BJ (cell line): ENCODE measurements around the gene SCN10A. TPM values are rescaled to one million over a fixed set of nuclear protein-coding genes. Genes with fewer than 3 reads are reported as not detected.

ENCODE experiments used
- CTCF ChIA-PET: fragments of 350-600 bp; formaldehyde crosslinking; extraction: SDS; loops from one replicate; lab custom pipeline; 2021; ENCODE audit warnings: antibody characterized with exemption, inconsistent platforms; lab: Yijun Ruan, JAX
- POLR2A ChIA-PET: fragments of 300-600 bp; sonication (Branson Sonifier 250); formaldehyde crosslinking; extraction: SDS; loops from one replicate; lab custom pipeline; 2021; ENCODE audit warnings: antibody characterized with exemption; lab: Charles Lee
- DNase-seq: peaks from one replicate; pipeline ENCODE4 v3.0.0-alpha.2; 2011; ENCODE audit warnings: low read depth
- H3K27me3 ChIP-seq: 2 replicates; pipeline ENCODE4 v1.6.0; 2011; ENCODE audit warnings: low read length; ENCODE audit not compliant: control insufficient read depth, insufficient read depth
- H3K36me3 ChIP-seq: 2 replicates; pipeline ENCODE4 v1.5.1; 2011; ENCODE audit warnings: low read length; ENCODE audit not compliant: control insufficient read depth, insufficient read depth
- H3K4me3 ChIP-seq: 2 replicates; pipeline ENCODE4 v1.5.1; 2011; ENCODE audit warnings: low read depth, mild to moderate bottlenecking, control low read depth, low read length
- polyA plus RNA-seq: library from polyadenylated mRNA; depleted of rRNA; stranded (reverse); fragments of >200 nt; gene quantifications from 2 replicates; pipeline ENCODE4 v1.2.3, GENCODE V29; 2011
- TF ChIP-seq, protein P1 (sequence below): IDR thresholded peaks from 2 replicates; pipeline ENCODE4 v1.5.1; 2011; ENCODE audit warnings: low read depth, mild to moderate bottlenecking, control low read depth, inconsistent platforms, low read length, moderate library complexity; ENCODE audit not compliant: insufficient read depth

Gene SCN10A
- polyA plus RNA-seq, 1 experiment: not detected

DNA sequence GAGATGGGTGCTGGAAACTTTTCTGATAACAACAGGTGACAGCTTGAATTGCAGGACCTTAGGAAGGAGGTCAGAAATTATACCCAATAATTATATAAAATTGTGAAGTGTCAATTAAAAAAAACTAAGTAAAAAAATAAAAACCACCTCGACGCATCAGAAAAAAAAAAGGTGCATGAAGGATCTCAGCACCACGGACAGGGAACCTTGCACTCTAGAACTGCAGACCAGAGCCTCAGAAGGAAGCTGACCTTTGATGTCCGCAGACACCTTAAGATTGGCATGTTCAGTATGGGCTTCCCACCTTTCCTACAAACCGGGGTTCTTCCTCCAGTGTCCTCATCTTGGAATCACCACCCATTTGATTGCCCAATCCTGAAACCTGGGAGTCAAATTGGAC is 60.9 kb downstream of the SCN10A start:
- TF ChIP-seq, protein P1, sequence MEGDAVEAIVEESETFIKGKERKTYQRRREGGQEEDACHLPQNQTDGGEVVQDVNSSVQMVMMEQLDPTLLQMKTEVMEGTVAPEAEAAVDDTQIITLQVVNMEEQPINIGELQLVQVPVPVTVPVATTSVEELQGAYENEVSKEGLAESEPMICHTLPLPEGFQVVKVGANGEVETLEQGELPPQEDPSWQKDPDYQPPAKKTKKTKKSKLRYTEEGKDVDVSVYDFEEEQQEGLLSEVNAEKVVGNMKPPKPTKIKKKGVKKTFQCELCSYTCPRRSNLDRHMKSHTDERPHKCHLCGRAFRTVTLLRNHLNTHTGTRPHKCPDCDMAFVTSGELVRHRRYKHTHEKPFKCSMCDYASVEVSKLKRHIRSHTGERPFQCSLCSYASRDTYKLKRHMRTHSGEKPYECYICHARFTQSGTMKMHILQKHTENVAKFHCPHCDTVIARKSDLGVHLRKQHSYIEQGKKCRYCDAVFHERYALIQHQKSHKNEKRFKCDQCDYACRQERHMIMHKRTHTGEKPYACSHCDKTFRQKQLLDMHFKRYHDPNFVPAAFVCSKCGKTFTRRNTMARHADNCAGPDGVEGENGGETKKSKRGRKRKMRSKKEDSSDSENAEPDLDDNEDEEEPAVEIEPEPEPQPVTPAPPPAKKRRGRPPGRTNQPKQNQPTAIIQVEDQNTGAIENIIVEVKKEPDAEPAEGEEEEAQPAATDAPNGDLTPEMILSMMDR: no peak
- Histone ChIP-seq H3K27me3 (0 out of 2 replicates have a peak, but pooled peaks cover 1% of the 10 kb centered on the region), H3K4me3 (no peak overlapping the region), H3K36me3 (no peaks in the 10 kb centered on the region)
- CTCF ChIA-PET: no interaction called here
- DNase-seq: no peak
- POLR2A ChIA-PET: no interaction called here

- POLR2A ChIA-PET: no interaction called here
These were observed 69.4 kb downstream of the SCN10A start for GRCh38 chr3:38746641-38747040.

DNA sequence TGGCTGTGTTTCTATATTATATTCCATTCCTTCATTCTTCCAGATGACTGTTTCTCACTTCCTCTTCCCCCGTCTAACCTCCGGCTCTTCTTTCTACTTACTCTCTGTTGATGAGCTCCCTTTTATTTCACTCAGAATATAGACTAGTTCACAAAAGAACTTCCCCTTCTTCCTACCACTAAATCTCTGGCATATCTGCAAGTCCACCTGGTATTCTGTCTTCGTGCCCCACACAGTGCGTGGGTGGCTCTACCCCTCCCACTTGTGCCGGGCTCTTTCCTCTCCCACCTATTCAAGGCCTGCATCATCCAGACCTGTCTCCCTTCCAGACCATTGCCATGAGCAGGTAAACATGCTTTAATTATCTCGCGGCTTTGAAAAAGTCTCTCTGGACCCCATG is 73.0 kb downstream of the SCN10A start:
- ChIA-PET POLR2A (no interaction called here), CTCF (interaction anchor here (0.6 to 2.8 kb wide), 2 partner anchors 101 to 241 kb away, joined by 3 to 11 read pairs; no protein-coding TSS in a partner anchor)
- no peak for DNase-seq
- TF ChIP-seq, protein P1: no peak
- no peak overlapping the region for H3K4me3 ChIP-seq
- H3K27me3 ChIP-seq: 0 out of 2 replicates have a peak, but pooled peaks cover 1% of the 10 kb centered on the region
- H3K36me3 ChIP-seq: no peaks in the 10 kb centered on the region

More at GRCh38 chr3:38746641-38747040, 69.4 kb downstream of the SCN10A start:
- H3K4me3 ChIP-seq: no peak overlapping the region
- H3K27me3 ChIP-seq: 0 out of 2 replicates have a peak, but pooled peaks cover 3% of the 10 kb centered on the region
- CTCF ChIA-PET: no interaction called here
- TF ChIP-seq, protein P1: no peak
- DNase-seq: no peak
- H3K36me3 ChIP-seq: no peaks in the 10 kb centered on the region

- Histone ChIP-seq H3K4me3 (no peak overlapping the region), H3K27me3 (0 out of 2 replicates have a peak, but pooled peaks cover 1% of the 10 kb centered on the region), H3K36me3 (no peaks in the 10 kb centered on the region)
- DNase-seq: no peak
- ChIA-PET POLR2A (no interaction called here), CTCF (interaction anchor here (1.4 to 2.8 kb wide), 2 partner anchors 101 to 257 kb away, joined by 3 to 11 read pairs; no protein-coding TSS in a partner anchor)
- TF ChIP-seq, protein P1: no peak
These were observed 73.5 kb downstream of the SCN10A start for GRCh38 chr3:38742550-38742949.

DNA sequence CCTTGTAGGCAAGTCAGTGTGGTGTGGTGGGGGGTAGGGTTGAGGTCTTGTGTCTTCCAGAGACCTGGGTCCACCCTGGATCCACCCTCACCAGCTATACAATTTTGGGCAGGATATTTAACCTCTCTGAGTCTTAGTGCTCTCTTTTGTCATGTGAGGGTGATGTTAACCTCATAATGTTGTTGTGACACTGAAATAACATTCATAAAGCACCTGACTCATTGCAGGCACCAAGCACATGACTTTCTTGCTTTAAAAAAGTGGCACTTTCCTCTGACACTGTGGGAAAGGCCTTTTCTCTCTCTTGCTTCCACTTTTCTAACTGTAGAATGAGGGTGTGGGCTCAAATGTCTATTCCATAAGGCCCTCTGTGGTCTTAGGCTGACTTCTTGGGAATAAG is 75.5 kb downstream of the SCN10A start:
- no peak for DNase-seq
- TF ChIP-seq, protein P1: no peak
- POLR2A ChIA-PET: no interaction called here
- Histone ChIP-seq H3K4me3 (no peak overlapping the region), H3K36me3 (no peaks in the 10 kb centered on the region), H3K27me3 (0 out of 2 replicates have a peak, but pooled peaks cover 1% of the 10 kb centered on the region)
- CTCF ChIA-PET: interaction anchor here (1.5 to 2.6 kb wide), 2 partner anchors 103 to 220 kb away, joined by 5 to 19 read pairs; no protein-coding TSS in a partner anchor
